Ishikawa (cell line): ENCODE data around the gene P4HTM.

Experiments
- CEBPB ChIP-seq: IDR thresholded peaks from 2 replicates; pipeline ENCODE4 v1.6.1; 2012
- CREB1 ChIP-seq: IDR thresholded peaks from 2 replicates; pipeline ENCODE4 v1.6.1; 2012; ENCODE audit warnings: low read depth
- EP300 ChIP-seq: IDR thresholded peaks from 2 replicates; pipeline ENCODE4 v1.6.1; 2012; ENCODE audit warnings: borderline replicate concordance
- NFIC ChIP-seq: IDR thresholded peaks from 2 replicates; pipeline ENCODE4 v1.6.1; 2012
- RAD21 ChIP-seq: IDR thresholded peaks from 2 replicates; pipeline ENCODE4 v1.6.1; 2012; ENCODE audit warnings: low read depth
- TAF1 ChIP-seq: IDR thresholded peaks from 2 replicates; pipeline ENCODE4 v1.6.1; 2012; ENCODE audit warnings: low read depth, mild to moderate bottlenecking
- TEAD4 ChIP-seq: IDR thresholded peaks from 2 replicates; pipeline ENCODE4 v1.6.1; 2012
- YY1 ChIP-seq: IDR thresholded peaks from 2 replicates; pipeline ENCODE4 v1.6.1; 2012; ENCODE audit warnings: low read depth
- ZBTB7A ChIP-seq: IDR thresholded peaks from 2 replicates; pipeline ENCODE4 v1.6.1; 2012; ENCODE audit warnings: low read depth
- TF ChIP-seq, protein P1 (sequence below): IDR thresholded peaks from 2 replicates; pipeline ENCODE4 v1.6.1; 2012
- TF ChIP-seq, protein P2 (sequence below): IDR thresholded peaks from 2 replicates; pipeline ENCODE4 v1.6.1; 2012; ENCODE audit warnings: low read depth, mild to moderate bottlenecking
- TF ChIP-seq, protein P3 (sequence below): IDR thresholded peaks from 2 replicates; pipeline ENCODE4 v1.6.1; 2012

DNA sequence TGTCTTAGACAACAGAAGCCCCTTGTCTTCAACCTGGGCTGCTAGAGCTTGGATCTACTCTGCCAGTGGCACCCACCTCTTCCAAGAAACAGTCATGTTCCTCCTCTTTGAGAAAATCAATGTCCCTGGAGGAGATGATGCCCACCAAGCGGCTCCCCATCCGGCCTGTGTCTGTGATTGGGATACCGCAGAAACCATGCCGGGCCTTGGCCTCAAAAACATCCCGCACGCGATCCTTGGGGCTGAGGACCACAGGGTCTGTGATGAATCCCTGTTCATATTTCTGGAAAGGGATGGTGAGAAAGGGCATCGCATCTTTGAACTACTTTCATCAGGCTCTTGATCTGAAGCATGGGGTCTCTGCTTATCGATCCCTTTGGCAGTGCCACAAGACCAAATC is 37.6 kb downstream of the P4HTM start:
- no peak for TF ChIP-seq TAF1
- TF ChIP-seq TEAD4, result no peak
- TF ChIP-seq, protein P1, sequence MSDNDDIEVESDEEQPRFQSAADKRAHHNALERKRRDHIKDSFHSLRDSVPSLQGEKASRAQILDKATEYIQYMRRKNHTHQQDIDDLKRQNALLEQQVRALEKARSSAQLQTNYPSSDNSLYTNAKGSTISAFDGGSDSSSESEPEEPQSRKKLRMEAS, result no peak
- no peak for TF ChIP-seq RAD21
- TF ChIP-seq YY1, result no peak
- no peak for TF ChIP-seq ZBTB7A
- no peak for TF ChIP-seq EP300
- TF ChIP-seq, protein P2, sequence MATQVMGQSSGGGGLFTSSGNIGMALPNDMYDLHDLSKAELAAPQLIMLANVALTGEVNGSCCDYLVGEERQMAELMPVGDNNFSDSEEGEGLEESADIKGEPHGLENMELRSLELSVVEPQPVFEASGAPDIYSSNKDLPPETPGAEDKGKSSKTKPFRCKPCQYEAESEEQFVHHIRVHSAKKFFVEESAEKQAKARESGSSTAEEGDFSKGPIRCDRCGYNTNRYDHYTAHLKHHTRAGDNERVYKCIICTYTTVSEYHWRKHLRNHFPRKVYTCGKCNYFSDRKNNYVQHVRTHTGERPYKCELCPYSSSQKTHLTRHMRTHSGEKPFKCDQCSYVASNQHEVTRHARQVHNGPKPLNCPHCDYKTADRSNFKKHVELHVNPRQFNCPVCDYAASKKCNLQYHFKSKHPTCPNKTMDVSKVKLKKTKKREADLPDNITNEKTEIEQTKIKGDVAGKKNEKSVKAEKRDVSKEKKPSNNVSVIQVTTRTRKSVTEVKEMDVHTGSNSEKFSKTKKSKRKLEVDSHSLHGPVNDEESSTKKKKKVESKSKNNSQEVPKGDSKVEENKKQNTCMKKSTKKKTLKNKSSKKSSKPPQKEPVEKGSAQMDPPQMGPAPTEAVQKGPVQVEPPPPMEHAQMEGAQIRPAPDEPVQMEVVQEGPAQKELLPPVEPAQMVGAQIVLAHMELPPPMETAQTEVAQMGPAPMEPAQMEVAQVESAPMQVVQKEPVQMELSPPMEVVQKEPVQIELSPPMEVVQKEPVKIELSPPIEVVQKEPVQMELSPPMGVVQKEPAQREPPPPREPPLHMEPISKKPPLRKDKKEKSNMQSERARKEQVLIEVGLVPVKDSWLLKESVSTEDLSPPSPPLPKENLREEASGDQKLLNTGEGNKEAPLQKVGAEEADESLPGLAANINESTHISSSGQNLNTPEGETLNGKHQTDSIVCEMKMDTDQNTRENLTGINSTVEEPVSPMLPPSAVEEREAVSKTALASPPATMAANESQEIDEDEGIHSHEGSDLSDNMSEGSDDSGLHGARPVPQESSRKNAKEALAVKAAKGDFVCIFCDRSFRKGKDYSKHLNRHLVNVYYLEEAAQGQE, result no peak
- TF ChIP-seq, protein P3, sequence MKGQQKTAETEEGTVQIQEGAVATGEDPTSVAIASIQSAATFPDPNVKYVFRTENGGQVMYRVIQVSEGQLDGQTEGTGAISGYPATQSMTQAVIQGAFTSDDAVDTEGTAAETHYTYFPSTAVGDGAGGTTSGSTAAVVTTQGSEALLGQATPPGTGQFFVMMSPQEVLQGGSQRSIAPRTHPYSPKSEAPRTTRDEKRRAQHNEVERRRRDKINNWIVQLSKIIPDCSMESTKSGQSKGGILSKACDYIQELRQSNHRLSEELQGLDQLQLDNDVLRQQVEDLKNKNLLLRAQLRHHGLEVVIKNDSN, result no peak
- no peak for TF ChIP-seq CEBPB
- no peak for TF ChIP-seq CREB1
- no peak for TF ChIP-seq NFIC
